GM12865 (cell line): ENCODE data around the gene TBC1D17.
A peak's percentile ranks its signal among the peaks of the same experiment; 100 is the strongest.

Experiments
- DNase-seq: peaks from one replicate; pipeline ENCODE4 v3.0.0; 2010; ENCODE audit warnings: low read depth
- H3K4me3 ChIP-seq: 2 replicates; pipeline ENCODE4 v1.5.1; 2011; ENCODE audit warnings: mild to moderate bottlenecking, low read depth, low read length, control low read depth
- CTCF ChIP-seq: IDR thresholded peaks from 2 replicates; pipeline ENCODE4 v1.5.1; 2011; ENCODE audit warnings: low read length, control low read depth, low read depth, inconsistent platforms; ENCODE audit not compliant: insufficient read depth; ENCODE audit errors: missing control alignments

Gene TBC1D17

GRCh38 chr19:49908480-49909420 lies 31.2 kb downstream of the TBC1D17 start:
- TF ChIP-seq CTCF: no peak
- no peak for DNase-seq
- no peak overlapping the region for H3K4me3 ChIP-seq

- DNase-seq: no peak
- no peak overlapping the region for H3K4me3 ChIP-seq
- no peak for TF ChIP-seq CTCF
Measured at GRCh38 chr19:49910179-49910578, 32.7 kb downstream of the TBC1D17 start.

- DNase-seq: peak; percentile 92
- TF ChIP-seq CTCF: no peak
- H3K4me3 ChIP-seq: peak overlapping the region; percentile 22
Measured at GRCh38 chr19:49911381-49912145, 34.1 kb downstream of the TBC1D17 start.

GRCh38 chr19:49912965-49913685 lies 35.6 kb downstream of the TBC1D17 start:
- H3K4me3 ChIP-seq: no peak overlapping the region
- DNase-seq: peak; percentile 63
- TF ChIP-seq CTCF: peak; percentile 47

- TF ChIP-seq CTCF: no peak
- no peak for DNase-seq
- H3K4me3 ChIP-seq: no peak overlapping the region
Measured at GRCh38 chr19:49913720-49914119, 36.2 kb downstream of the TBC1D17 start.

- TF ChIP-seq CTCF: no peak
- no peak overlapping the region for H3K4me3 ChIP-seq
- DNase-seq: no peak
Measured at GRCh38 chr19:49915271-49915670, 37.8 kb downstream of the TBC1D17 start.
